Endothelial cell of umbilical vein (primary cell): Measurements from ENCODE around the gene ACAP2. TPM values are rescaled to one million over a fixed set of nuclear protein-coding genes. Genes with fewer than 3 reads are reported as not detected.

Experiments used
- BruUV-seq: library from RNA; stranded (reverse); fragments of 400-500 nt; replicated peaks from 2 replicates; lab custom pipeline; 2021; lab: Mats Ljungman, UMichigan
- CTCF ChIA-PET: fragments of 300-600, 350-600 bp; sonication (Branson Sonifier 250); formaldehyde crosslinking; loops from one replicate; lab custom pipeline; 2021; ENCODE audit warnings: antibody characterized with exemption, inconsistent platforms; lab: Charles Lee
- POLR2A ChIA-PET: fragments of 300-600, 350-600 bp; sonication (Branson Sonifier 250); formaldehyde crosslinking; loops from one replicate; lab custom pipeline; 2021; ENCODE audit warnings: antibody characterized with exemption, inconsistent platforms; lab: Charles Lee
- DNase-seq: peaks from one replicate; pipeline ENCODE4 v3.0.0-alpha.2; 2011; ENCODE audit warnings: low read depth, low spot score
- FAIRE-seq: peaks from 2 replicates; lab custom pipeline; 2011; peaks lifted over from hg19 to GRCh38; lab: Jason Lieb, UNC
- H2AFZ ChIP-seq: 2 replicates; pipeline ENCODE4 v1.6.0; 2012; ENCODE audit warnings: low read depth, low read length, control low read depth, inconsistent platforms
- H3K27ac ChIP-seq: 2 replicates; pipeline ENCODE4 v1.5.1; 2011; ENCODE audit warnings: low read depth, mild to moderate bottlenecking, control low read depth, low read length, moderate library complexity; ENCODE audit not compliant: insufficient read depth
- H3K27me3 ChIP-seq, 2 experiments: 2 replicates each; pipeline versions ENCODE4 v1.6.0 to v1.6.1; 2011; ENCODE audit warnings: low read length in 2 of 2, mixed read lengths in 1 of 2; ENCODE audit not compliant: control insufficient read depth in 2 of 2, insufficient read depth in 2 of 2
- H3K36me3 ChIP-seq, 2 experiments: 2 replicates in 1 of 2; 3 replicates in 1 of 2; pipeline ENCODE4 v1.5.1; 2011; ENCODE audit warnings: low read length in 2 of 2, mild to moderate bottlenecking in 1 of 2, moderate library complexity in 1 of 2; ENCODE audit not compliant: control insufficient read depth in 2 of 2, insufficient read depth in 2 of 2; ENCODE audit errors: extremely low read depth in 1 of 2
- H3K4me1 ChIP-seq: 3 replicates; pipeline ENCODE4 v1.5.1; 2011; ENCODE audit warnings: mild to moderate bottlenecking, low read length; ENCODE audit not compliant: control insufficient read depth, insufficient read depth; ENCODE audit errors: extremely low read depth
- H3K4me2 ChIP-seq: 2 replicates; pipeline ENCODE4 v1.6.1; 2011; ENCODE audit warnings: low read length, control low read depth, mixed read lengths; ENCODE audit not compliant: insufficient read depth
- H3K4me3 ChIP-seq, 3 experiments: fragments of 200-600 bp in 1 of 3; sonication (generic), shearing (Covaris generic) in 1 of 3; replicated peaks in 1 of 3; 2 replicates each; pipeline ENCODE4 v1.5.1; 2011 to 2016; ENCODE audit warnings: control low read depth in 3 of 3, low read length in 3 of 3, mild to moderate bottlenecking in 2 of 3, inconsistent platforms in 1 of 3, low read depth in 1 of 3, moderate library complexity in 1 of 3; ENCODE audit not compliant: insufficient read depth in 1 of 3
- H3K79me2 ChIP-seq: 2 replicates; pipeline ENCODE4 v1.6.0; 2012; ENCODE audit warnings: low read length, inconsistent platforms; ENCODE audit not compliant: control insufficient read depth, insufficient read depth
- H3K9ac ChIP-seq: replicated peaks from 2 replicates; pipeline ENCODE3; 2011; ENCODE audit warnings: low read length, control low read depth; ENCODE audit not compliant: insufficient read depth; ENCODE audit errors: extremely low read depth
- H3K9me1 ChIP-seq: replicated peaks from 3 replicates; pipeline ENCODE4 v1.6.0; 2011; ENCODE audit warnings: mild to moderate bottlenecking, low read length; ENCODE audit not compliant: control insufficient read depth, insufficient read depth; ENCODE audit errors: extremely low read depth
- H3K9me3 ChIP-seq: replicated peaks from 2 replicates; pipeline ENCODE4 v1.5.1; 2012; ENCODE audit warnings: low read length, inconsistent platforms; ENCODE audit not compliant: control insufficient read depth, insufficient read depth
- H4K20me1 ChIP-seq: replicated peaks from 2 replicates; pipeline ENCODE3; 2011; ENCODE audit warnings: mild to moderate bottlenecking, low read length; ENCODE audit not compliant: control insufficient read depth, insufficient read depth; ENCODE audit errors: extremely low read depth
- CTCF ChIP-seq, 2 donors: IDR thresholded peaks; 1 replicate in 1 of 2; 2 replicates in 1 of 2; pipeline ENCODE4 v1.5.1; 2011; ENCODE audit warnings: low read length in 2 of 2, mild to moderate bottlenecking in 2 of 2, moderate library complexity in 2 of 2, control low read depth in 1 of 2, inconsistent platforms in 1 of 2, low read depth in 1 of 2; ENCODE audit not compliant: insufficient read depth in 1 of 2; ENCODE audit errors: extremely low read depth in 1 of 2
- JUN ChIP-seq: IDR thresholded peaks from 2 replicates; pipeline ENCODE4 v1.6.1; 2011; ENCODE audit warnings: borderline replicate concordance, low read depth; ENCODE audit not compliant: insufficient read length, insufficient read depth
- POLR2A ChIP-seq: IDR thresholded peaks from 2 replicates; pipeline ENCODE4 v1.6.1; 2012; ENCODE audit warnings: low read depth, mild to moderate bottlenecking, control low read depth, low read length
- dilution Hi-C: fragments of 300-500 bp; cut with MboI; formaldehyde crosslinking; loops from one replicate; pipeline ENCODE4 v1.15.0; 2019; ENCODE audit warnings: low sequenced_read_pairs; ENCODE audit not compliant: extremely low pct_ligation_motif_present
- intact Hi-C: fragments of 100-400 bp; cut with micrococcal nuclease; formaldehyde crosslinking; loops from one replicate; pipeline ENCODE4 v1.10.0; 2022
- polyA plus RNA-seq, 4 experiments: library from polyadenylated mRNA; depleted of rRNA in 3 of 4; stranded (reverse) in 3 of 4; unstranded in 1 of 4; fragments of >200 nt; gene quantifications; 2 replicates each; pipeline versions ENCODE4 v1.2.1 to v1.2.3, GENCODE V29; 2011 to 2012; ENCODE audit warnings: missing spikeins in 1 of 4
- total RNA-seq: library from RNA; stranded (reverse); gene quantifications from 2 replicates; pipeline ENCODE4 v1.2.3, GENCODE V29; 2021

Gene ACAP2
- total and polyA plus RNA-seq, 2 donors (not counting 3 experiments of a cell fraction or from before 2014, with no cell fraction given): 13.6 to 36.9 TPM

GRCh38 chr3:195227871-195228270, 214.9 kb downstream of the ACAP2 start:
- no peak overlapping the region for H2AFZ ChIP-seq
- ChIA-PET CTCF (interaction anchor here (1.0 to 1.3 kb wide), 3 partner anchors 20 to 74 kb away, joined by 3 to 6 read pairs (median 4); no protein-coding TSS in a partner anchor), POLR2A (interaction anchor here (0.7 kb wide), 1 partner anchor 680 kb away, joined by 9 read pairs; no protein-coding TSS in a partner anchor)
- H3K4me1 ChIP-seq: peaks cover 20% of the 10 kb centered on the region
- no peak for TF ChIP-seq POLR2A
- no peaks in the 10 kb centered on the region for H3K9me1 ChIP-seq
- H3K27ac ChIP-seq: no peak overlapping the region
- H4K20me1 ChIP-seq: no peaks in the 10 kb centered on the region
- DNase-seq: no peak
- FAIRE-seq: no peak
- H3K36me3 ChIP-seq: peaks cover 0 to 2% of the 10 kb centered on the region in 2 experiments
- no peak overlapping the region for H3K4me2 ChIP-seq
- no peaks in the 10 kb centered on the region for H3K27me3 ChIP-seq
- dilution Hi-C loops: no loop called here
- H3K79me2 ChIP-seq: no peaks in the 10 kb centered on the region
- no peak overlapping the region for H3K4me3 ChIP-seq
- H3K9me3 ChIP-seq: no peaks in the 10 kb centered on the region
- H3K9ac ChIP-seq: no peak overlapping the region
- intact Hi-C loops: no loop called here
- no TSS peak for BruUV-seq

GRCh38 chr3:195226900-195227447, 215.8 kb downstream of the ACAP2 start:
- Histone ChIP-seq H3K36me3 (peaks cover 0 to 2% of the 10 kb centered on the region in 2 experiments), H4K20me1 (no peaks in the 10 kb centered on the region), H3K27me3 (no peaks in the 10 kb centered on the region), H3K4me1 (peaks cover 28% of the 10 kb centered on the region), H2AFZ (no peak overlapping the region), H3K79me2 (peaks cover 3% of the 10 kb centered on the region), H3K4me2 (no peak overlapping the region), H3K9ac (no peak overlapping the region), H3K9me1 (no peaks in the 10 kb centered on the region), H3K4me3 (no peak overlapping the region), H3K9me3 (no peaks in the 10 kb centered on the region), H3K27ac (no peak overlapping the region)
- POLR2A ChIA-PET: interaction anchor here (0.6 to 1.2 kb wide), 2 partner anchors 65 to 626 kb away, joined by 3 read pairs; no protein-coding TSS in a partner anchor
- FAIRE-seq (no peak), DNase-seq (peak; percentile 46)
- intact Hi-C loops: no loop called here
- no TSS peak for BruUV-seq
- CTCF ChIA-PET: interaction anchor here (0.7 to 1.8 kb wide), 19 partner anchors 12 to 555 kb away, joined by 3 to 11 read pairs (median 5); partner anchors contain the start of genes LSG1 and XXYLT1
- dilution Hi-C loops: no loop called here
- TF ChIP-seq CTCF (IDR thresholded peaks at IDR 0.05; ENCODE audit: extremely low read depth in 1 of 2, insufficient read depth in 1 of 2, low read depth in 1 of 2, low read length in 2 of 2) (peak; percentile 44 to 63), JUN (no peak)
